Activated CD8-positive, alpha-beta memory T cell treated with anti-CD3 and anti-CD28 coated beads, Interleukin-2, amount 50 U/mL, for 24 hours (primary cell): Measurements from ENCODE around the gene KLK8.
A peak's percentile ranks its signal among the peaks of the same experiment; 100 is the strongest.
"Not testable (repeated sequence)": the region's sequence is repeated elsewhere in the genome, so short reads cannot be mapped to it uniquely, and the experiment has no call there.

Experiments used
- DNase-seq: peaks from one replicate; pipeline ENCODE4 v3.0.0-alpha.2; 2020; ENCODE audit errors: extremely low read depth

The KLK8 gene

GRCh38 chr19:51016798-51017683 lies 15.6 kb upstream of the KLK8 start:
- peak; percentile 5 for DNase-seq

- DNase-seq, result no peak
Measured at GRCh38 chr19:51015691-51016267, 14.4 kb upstream of the KLK8 start.

- DNase-seq, result no peak
Measured at GRCh38 chr19:51014242-51014641, 12.8 kb upstream of the KLK8 start.

- DNase-seq, result no peak
Measured at GRCh38 chr19:51012661-51013190, 11.3 kb upstream of the KLK8 start.

- DNase-seq, result no peak
Measured at GRCh38 chr19:51010066-51010795, 8.8 kb upstream of the KLK8 start.

GRCh38 chr19:51009061-51009891 lies 7.9 kb upstream of the KLK8 start:
- DNase-seq, result no peak

GRCh38 chr19:51007488-51007887 lies 6.1 kb upstream of the KLK8 start:
- no peak for DNase-seq

- DNase-seq, result no peak
Measured at GRCh38 chr19:51006406-51006805, 5.0 kb upstream of the KLK8 start.

- DNase-seq, result no peak
Measured at GRCh38 chr19:51005248-51005647, 3.8 kb upstream of the KLK8 start.

GRCh38 chr19:51003316-51003715 lies 1.9 kb upstream of the KLK8 start:
- no peak for DNase-seq

- DNase-seq, result no peak
Measured at GRCh38 chr19:51002542-51003311, 1.3 kb upstream of the KLK8 start.

GRCh38 chr19:51002089-51002532 lies 707 bp upstream of the KLK8 start:
- no peak for DNase-seq

GRCh38 chr19:51000981-51001380 lies 423 bp downstream of the KLK8 start:
- no peak for DNase-seq

- no peak for DNase-seq
Measured at GRCh38 chr19:51000426-51000825, 978 bp downstream of the KLK8 start.

GRCh38 chr19:50998686-50999085 lies 2.7 kb downstream of the KLK8 start:
- no peak for DNase-seq

GRCh38 chr19:50998061-50998460 lies 3.3 kb downstream of the KLK8 start:
- no peak for DNase-seq

GRCh38 chr19:50994129-50994528 lies 7.3 kb downstream of the KLK8 start:
- DNase-seq, result no peak

GRCh38 chr19:50992666-50993035 lies 8.8 kb downstream of the KLK8 start:
- no peak for DNase-seq

- not testable (repeated sequence) for DNase-seq
Measured at GRCh38 chr19:50984416-50984815, 17.0 kb downstream of the KLK8 start.

- DNase-seq, result no peak
Measured at GRCh38 chr19:50983625-50984292, 17.6 kb downstream of the KLK8 start, which contains the start of gene KLK7. Gene KLK7 (minus strand): TSS chr19:50983917. CDS start chr19:50982399, 1,518 bp downstream.
